H9 (cell line): ENCODE data around the gene CDC42EP3. TPM values are rescaled to one million over a fixed set of nuclear protein-coding genes. Genes with fewer than 3 reads are reported as not detected.

ENCODE experiments used
- DNase-seq: peaks from one replicate; pipeline ENCODE4 v3.0.0-alpha.2; 2017
- H2AFZ ChIP-seq: one replicate; pipeline ENCODE4 v1.6.1; 2013; ENCODE audit warnings: mild to moderate bottlenecking, low read length, control low read depth, moderate library complexity
- H2AK5ac ChIP-seq: 2 replicates; pipeline ENCODE4 v1.6.1; 2013; ENCODE audit warnings: low read length, control low read depth, mixed read lengths; ENCODE audit not compliant: insufficient read length
- H2BK120ac ChIP-seq: one replicate; pipeline ENCODE4 v1.6.1; 2013; ENCODE audit warnings: low read depth, mild to moderate bottlenecking, low read length, control low read depth, inconsistent platforms; ENCODE audit not compliant: poor library complexity, severe bottlenecking
- H2BK12ac ChIP-seq: 2 replicates; pipeline ENCODE4 v1.6.1; 2013; ENCODE audit warnings: low read length, control low read depth, mixed read lengths, low read depth; ENCODE audit not compliant: insufficient read length
- H2BK15ac ChIP-seq: 2 replicates; pipeline ENCODE4 v1.6.1; 2013; ENCODE audit warnings: low read depth, low read length, control low read depth
- H2BK20ac ChIP-seq: one replicate; pipeline ENCODE4 v1.6.1; 2013; ENCODE audit warnings: low read depth, mild to moderate bottlenecking, low read length, control low read depth, inconsistent platforms; ENCODE audit not compliant: poor library complexity, severe bottlenecking
- H2BK5ac ChIP-seq: 2 replicates; pipeline ENCODE4 v1.6.1; 2013; ENCODE audit warnings: low read length, control low read depth, mixed read lengths; ENCODE audit not compliant: insufficient read length
- H3K14ac ChIP-seq: 2 replicates; pipeline ENCODE4 v1.6.1; 2013; ENCODE audit warnings: low read length, control low read depth; ENCODE audit not compliant: insufficient read depth
- H3K18ac ChIP-seq: 2 replicates; pipeline ENCODE4 v1.6.1; 2013; ENCODE audit warnings: low read depth, mild to moderate bottlenecking, mixed read lengths, low read length, control low read depth; ENCODE audit not compliant: insufficient read length
- H3K23ac ChIP-seq: 2 replicates; pipeline ENCODE4 v1.6.1; 2013; ENCODE audit warnings: low read length, control low read depth, mixed read lengths, low read depth; ENCODE audit not compliant: insufficient read length
- H3K23me2 ChIP-seq: 2 replicates; pipeline ENCODE4 v1.6.1; 2013; ENCODE audit warnings: low read depth, mild to moderate bottlenecking, mixed read lengths, low read length, control low read depth; ENCODE audit not compliant: insufficient read length, poor library complexity, severe bottlenecking
- H3K27ac ChIP-seq: 2 replicates; pipeline ENCODE4 v1.5.1; 2013; ENCODE audit warnings: low read length, control low read depth, mixed read lengths, low read depth; ENCODE audit not compliant: insufficient read length
- H3K27me3 ChIP-seq: 2 replicates; pipeline ENCODE4 v1.6.1; 2013; ENCODE audit warnings: low read length, control low read depth, inconsistent platforms; ENCODE audit not compliant: insufficient read depth
- H3K4ac ChIP-seq: 2 replicates; pipeline ENCODE4 v1.6.1; 2013; ENCODE audit warnings: low read depth, mild to moderate bottlenecking, control low read depth, inconsistent platforms, low read length, moderate library complexity
- H3K4me1 ChIP-seq: 2 replicates; pipeline ENCODE4 v1.6.1; 2013; ENCODE audit warnings: low read length, control low read depth, inconsistent platforms; ENCODE audit not compliant: insufficient read depth
- H3K4me2 ChIP-seq: 2 replicates; pipeline ENCODE4 v1.6.1; 2013; ENCODE audit warnings: low read length, control low read depth, mixed read lengths; ENCODE audit not compliant: insufficient read length, insufficient read depth
- H3K56ac ChIP-seq: 2 replicates; pipeline ENCODE4 v1.6.1; 2013; ENCODE audit warnings: low read depth, mild to moderate bottlenecking, mixed read lengths, low read length, control low read depth; ENCODE audit not compliant: insufficient read length
- H3K79me1 ChIP-seq: 2 replicates; pipeline ENCODE4 v1.6.1; 2013; ENCODE audit warnings: low read depth, mild to moderate bottlenecking, moderate library complexity, low read length, control low read depth, inconsistent platforms; ENCODE audit not compliant: insufficient read depth, poor library complexity, severe bottlenecking
- H3K79me2 ChIP-seq: 2 replicates; pipeline ENCODE4 v1.6.1; 2013; ENCODE audit warnings: low read length, control low read depth, inconsistent platforms; ENCODE audit not compliant: insufficient read depth
- H3K9ac ChIP-seq: 2 replicates; pipeline ENCODE4 v1.6.1; 2013; ENCODE audit warnings: low read length, control low read depth, mixed read lengths; ENCODE audit not compliant: insufficient read length; ENCODE audit errors: extremely low read depth
- H3K9me3 ChIP-seq: one replicate; pipeline ENCODE4 v1.6.1; 2013; ENCODE audit warnings: low read depth, low read length, inconsistent platforms; ENCODE audit not compliant: control insufficient read depth
- H3T11ph ChIP-seq: one replicate; pipeline ENCODE4 v1.6.1; 2013; ENCODE audit warnings: mild to moderate bottlenecking, low read length, control low read depth, inconsistent platforms
- H4K20me1 ChIP-seq: one replicate; pipeline ENCODE4 v1.6.1; 2013; ENCODE audit not compliant: control insufficient read depth, insufficient read length, insufficient read depth
- H4K5ac ChIP-seq: 2 replicates; pipeline ENCODE4 v1.6.1; 2013; ENCODE audit warnings: low read depth, mild to moderate bottlenecking, mixed read lengths, low read length, control low read depth; ENCODE audit not compliant: insufficient read length
- H4K8ac ChIP-seq: replicated peaks from 2 replicates; pipeline ENCODE4 v1.6.1; 2013; ENCODE audit warnings: low read length, control low read depth, mixed read lengths, low read depth; ENCODE audit not compliant: insufficient read length
- H4K91ac ChIP-seq: 2 replicates; pipeline ENCODE4 v1.6.1; 2013; ENCODE audit warnings: low read depth, mild to moderate bottlenecking, moderate library complexity, mixed read lengths, low read length, control low read depth; ENCODE audit not compliant: insufficient read length
- H3K27ac Mint-ChIP-seq, 3 experiments: 2 replicates in 2 of 3; 3 replicates in 1 of 3; pipeline ENCODE4 v1.8.0; 2020 to 2021; ENCODE audit warnings: mixed read lengths in 3 of 3, mild to moderate bottlenecking in 1 of 3, moderate library complexity in 1 of 3
- H3K27me3 Mint-ChIP-seq: 2 replicates; pipeline ENCODE4 v1.8.0; 2021; ENCODE audit warnings: low read depth, mild to moderate bottlenecking, moderate library complexity, mixed read lengths
- H3K36me3 Mint-ChIP-seq, 3 experiments: 2 replicates in 2 of 3; 3 replicates in 1 of 3; pipeline ENCODE4 v1.8.0; 2020 to 2021; ENCODE audit warnings: low read depth in 3 of 3, mixed read lengths in 3 of 3; ENCODE audit not compliant: insufficient read depth in 1 of 3
- H3K4me1 Mint-ChIP-seq, 2 experiments: 2 replicates each; pipeline ENCODE4 v1.8.0; 2020; ENCODE audit warnings: mixed read lengths in 2 of 2
- H3K4me3 Mint-ChIP-seq, 2 experiments: 2 replicates in 1 of 2; 3 replicates in 1 of 2; pipeline ENCODE4 v1.8.0; 2020 to 2021; ENCODE audit warnings: mild to moderate bottlenecking in 2 of 2, mixed read lengths in 2 of 2, moderate library complexity in 1 of 2
- H3K9me3 Mint-ChIP-seq, 2 experiments: 2 replicates in 1 of 2; 3 replicates in 1 of 2; pipeline ENCODE4 v1.8.0; 2020; ENCODE audit warnings: mild to moderate bottlenecking in 2 of 2, mixed read lengths in 2 of 2, moderate library complexity in 1 of 2
- CTCF ChIP-seq: fragments of 200-600 bp; sonication (generic); conservative IDR thresholded peaks from 3 replicates; pipeline ENCODE4 v1.8.0; 2021; ENCODE audit warnings: antibody characterized with exemption, mild to moderate bottlenecking
- WGBS: extraction: QIAGEN DNeasy Blood & Tissue Kit; methylation state at CpG from one replicate; pipeline ENCODE4 v1.1.7; 2013; ENCODE audit warnings: missing lambda C conversion rate, low lambda C conversion rate, mixed read lengths; ENCODE audit not compliant: insufficient read length; ENCODE audit errors: extremely low coverage; 5-methylcytosine and 5-hydroxymethylcytosine counted together
- total RNA-seq: library from RNA; stranded (reverse); gene quantifications from 2 replicates; pipeline ENCODE4 v1.2.1, GENCODE V29; 2021

Gene CDC42EP3
- total RNA-seq, 1 experiment from 2014 or later, result 61.5 TPM

- Histone ChIP-seq H3K4ac (no peak overlapping the region), H3K4me1 (no peaks in the 10 kb centered on the region)
These were observed 11.8 kb upstream of the CDC42EP3 start for GRCh38 chr2:37683241-37683640.

More at GRCh38 chr2:37683241-37683640, 11.8 kb upstream of the CDC42EP3 start:
- H2BK20ac ChIP-seq, result no peak overlapping the region
- H3K23me2 ChIP-seq, result no peaks in the 10 kb centered on the region
- no peak overlapping the region for H3K9ac ChIP-seq
- H4K91ac ChIP-seq, result no peak overlapping the region
- no peaks in the 10 kb centered on the region for H4K20me1 ChIP-seq
- no peak overlapping the region for H4K8ac ChIP-seq
- H2AK5ac ChIP-seq, result no peak overlapping the region
- H2BK12ac ChIP-seq, result no peak overlapping the region
- Mint-ChIP-seq H3K4me1 (peaks cover under 1 to 8% of the 10 kb centered on the region in 2 experiments; a peak in 3 of 4 replicates), H3K27me3 (no peaks in the 10 kb centered on the region; the same call in 1 of the 2 replicates), H3K36me3 (no peaks in the 10 kb centered on the region), H3K9me3 (no peaks in the 10 kb centered on the region), H3K27ac (no peak overlapping the region; a peak in 1 of 7 replicates), H3K4me3 (no peak overlapping the region)
- H4K5ac ChIP-seq, result no peak overlapping the region
- H3K79me1 ChIP-seq, result no peaks in the 10 kb centered on the region
- no peak overlapping the region for H2BK120ac ChIP-seq
- no peak overlapping the region for H3T11ph ChIP-seq
- H2BK5ac ChIP-seq, result no peak overlapping the region
- no peaks in the 10 kb centered on the region for H3K79me2 ChIP-seq
- H2BK15ac ChIP-seq, result no peak overlapping the region
- TF ChIP-seq CTCF, result no peak
- H2AFZ ChIP-seq, result no peak overlapping the region
- H3K56ac ChIP-seq, result no peak overlapping the region
- H3K23ac ChIP-seq, result no peak overlapping the region
- no peak overlapping the region for H3K27ac ChIP-seq
- no peaks in the 10 kb centered on the region for H3K9me3 ChIP-seq
- no peaks in the 10 kb centered on the region for H3K27me3 ChIP-seq
- no peak overlapping the region for H3K18ac ChIP-seq
- no peak overlapping the region for H3K4me2 ChIP-seq
- H3K14ac ChIP-seq, result no peak overlapping the region
- no peak for DNase-seq
- no CpG with 5 or more reads among the region's 3 CpGs for WGBS
